DND-41 (cell line): ENCODE data around the gene GORASP1.

Experiments
- EZH2 ChIP-seq: IDR thresholded peaks from 3 replicates; pipeline ENCODE4 v1.6.1; 2012; ENCODE audit warnings: borderline replicate concordance, low read depth, mild to moderate bottlenecking, moderate library complexity, low read length, inconsistent platforms; ENCODE audit not compliant: severe bottlenecking
- TF ChIP-seq, protein P1 (sequence below): IDR thresholded peaks from 2 replicates; pipeline ENCODE4 v1.5.1; 2012; ENCODE audit warnings: borderline replicate concordance, low read length, moderate library complexity, mild to moderate bottlenecking; ENCODE audit not compliant: poor library complexity, severe bottlenecking; ENCODE audit errors: extremely low read depth

DNA sequence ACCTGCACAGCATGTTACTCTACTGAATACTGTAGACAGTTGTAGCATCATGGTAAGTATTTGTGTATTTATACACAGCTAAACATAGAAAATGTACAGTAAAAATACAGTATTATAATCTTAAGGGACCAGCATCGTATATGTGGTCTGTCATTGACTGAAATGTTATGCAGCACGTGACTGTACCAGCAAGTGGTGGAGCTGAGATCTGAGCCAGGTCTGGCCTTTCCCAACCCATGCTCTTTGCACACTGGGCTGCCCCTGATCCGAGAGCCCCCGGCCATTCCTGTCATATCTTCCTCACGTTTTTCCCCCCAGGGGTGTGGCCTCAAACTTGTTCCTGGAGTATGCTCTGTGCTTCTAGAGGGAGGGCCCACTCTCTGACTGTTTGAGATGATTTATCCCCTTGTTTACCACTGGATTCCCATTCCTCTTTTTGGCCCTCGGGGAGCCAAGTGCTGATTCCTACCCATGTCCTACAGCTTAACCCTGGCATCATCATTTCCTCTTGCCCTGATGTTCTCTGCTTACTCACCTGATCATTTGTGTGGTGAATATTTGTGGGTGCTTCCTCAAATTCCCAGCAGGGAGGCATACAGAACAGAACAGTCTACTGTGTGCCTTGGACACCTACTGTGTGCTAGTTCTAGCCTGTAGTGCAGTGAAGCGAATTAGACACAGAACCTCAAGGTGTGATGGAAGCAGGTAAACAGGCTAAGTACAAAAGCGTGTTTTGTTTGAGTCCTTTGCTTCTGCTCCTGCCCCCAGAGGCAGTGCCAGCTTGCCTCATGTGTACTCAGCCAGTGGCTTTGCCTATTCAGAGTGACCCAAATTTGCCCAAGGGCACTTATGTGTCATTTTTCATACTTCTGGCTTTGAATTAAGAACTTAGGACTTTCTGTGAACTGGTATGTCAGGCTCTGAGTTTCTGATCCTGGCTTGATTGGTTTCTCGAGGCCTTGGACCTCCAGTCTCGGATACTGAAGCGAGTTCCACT is 25.0 kb upstream of the GORASP1 start:
- TF ChIP-seq, protein P1, sequence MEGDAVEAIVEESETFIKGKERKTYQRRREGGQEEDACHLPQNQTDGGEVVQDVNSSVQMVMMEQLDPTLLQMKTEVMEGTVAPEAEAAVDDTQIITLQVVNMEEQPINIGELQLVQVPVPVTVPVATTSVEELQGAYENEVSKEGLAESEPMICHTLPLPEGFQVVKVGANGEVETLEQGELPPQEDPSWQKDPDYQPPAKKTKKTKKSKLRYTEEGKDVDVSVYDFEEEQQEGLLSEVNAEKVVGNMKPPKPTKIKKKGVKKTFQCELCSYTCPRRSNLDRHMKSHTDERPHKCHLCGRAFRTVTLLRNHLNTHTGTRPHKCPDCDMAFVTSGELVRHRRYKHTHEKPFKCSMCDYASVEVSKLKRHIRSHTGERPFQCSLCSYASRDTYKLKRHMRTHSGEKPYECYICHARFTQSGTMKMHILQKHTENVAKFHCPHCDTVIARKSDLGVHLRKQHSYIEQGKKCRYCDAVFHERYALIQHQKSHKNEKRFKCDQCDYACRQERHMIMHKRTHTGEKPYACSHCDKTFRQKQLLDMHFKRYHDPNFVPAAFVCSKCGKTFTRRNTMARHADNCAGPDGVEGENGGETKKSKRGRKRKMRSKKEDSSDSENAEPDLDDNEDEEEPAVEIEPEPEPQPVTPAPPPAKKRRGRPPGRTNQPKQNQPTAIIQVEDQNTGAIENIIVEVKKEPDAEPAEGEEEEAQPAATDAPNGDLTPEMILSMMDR = no peak
- TF ChIP-seq EZH2 = no peak
